Trophoblast cell (in vitro differentiated cells and primary cell): ENCODE results near the gene SP4.
A peak's percentile ranks its signal among the peaks of the same experiment; 100 is the strongest.
"Not testable (repeated sequence)": the region's sequence is repeated elsewhere in the genome, so short reads cannot be mapped to it uniquely, and the experiment has no call there.

Source experiments
- DNase-seq, 2 donors: peaks; one replicate each; pipeline ENCODE4 v3.0.0-alpha.2; 2016
- H2AFZ ChIP-seq: 2 replicates; pipeline ENCODE4 v1.6.1; 2013; ENCODE audit warnings: low read length, moderate library complexity, mild to moderate bottlenecking; ENCODE audit not compliant: insufficient read depth, poor library complexity
- H2AK5ac ChIP-seq: 2 replicates; pipeline ENCODE4 v1.6.1; 2013; ENCODE audit warnings: mild to moderate bottlenecking, low read length
- H2BK120ac ChIP-seq: 2 replicates; pipeline ENCODE4 v1.6.1; 2013; ENCODE audit warnings: low read length, mild to moderate bottlenecking, moderate library complexity; ENCODE audit not compliant: insufficient read depth, poor library complexity
- H2BK12ac ChIP-seq: 2 replicates; pipeline ENCODE4 v1.6.1; 2013; ENCODE audit warnings: mild to moderate bottlenecking, low read length, moderate library complexity
- H2BK5ac ChIP-seq: 2 replicates; pipeline ENCODE4 v1.6.1; 2013; ENCODE audit warnings: low read length, low read depth, moderate library complexity, mild to moderate bottlenecking; ENCODE audit not compliant: poor library complexity
- H3K14ac ChIP-seq: 2 replicates; pipeline ENCODE4 v1.6.1; 2013; ENCODE audit warnings: mild to moderate bottlenecking, low read length
- H3K18ac ChIP-seq: 2 replicates; pipeline ENCODE4 v1.6.1; 2013; ENCODE audit warnings: mild to moderate bottlenecking, low read length
- H3K23ac ChIP-seq: 2 replicates; pipeline ENCODE4 v1.6.1; 2013; ENCODE audit warnings: low read length
- H3K27ac ChIP-seq: 2 replicates; pipeline ENCODE4 v1.5.1; 2013; ENCODE audit warnings: low read depth, mild to moderate bottlenecking, inconsistent platforms, low read length, moderate library complexity
- H3K27me3 ChIP-seq: 2 replicates; pipeline ENCODE4 v1.6.1; 2013; ENCODE audit warnings: inconsistent platforms, mild to moderate bottlenecking, low read length, moderate library complexity; ENCODE audit not compliant: insufficient read depth
- H3K36me3 ChIP-seq, 2 experiments: 1 replicate in 1 of 2; 2 replicates in 1 of 2; pipeline ENCODE4 v1.6.1; 2013; ENCODE audit warnings: low read length in 2 of 2, mild to moderate bottlenecking in 2 of 2, moderate library complexity in 1 of 2; ENCODE audit not compliant: insufficient read depth in 2 of 2, control insufficient read depth in 1 of 2
- H3K4ac ChIP-seq: 2 replicates; pipeline ENCODE4 v1.6.1; 2013; ENCODE audit warnings: low read depth, mild to moderate bottlenecking, low read length, moderate library complexity
- H3K4me1 ChIP-seq, 2 experiments: 1 replicate in 1 of 2; 2 replicates in 1 of 2; pipeline ENCODE4 v1.6.1; 2013; ENCODE audit warnings: low read length in 2 of 2, mild to moderate bottlenecking in 2 of 2, moderate library complexity in 1 of 2; ENCODE audit not compliant: insufficient read depth in 2 of 2, control insufficient read depth in 1 of 2
- H3K4me2 ChIP-seq: 2 replicates; pipeline ENCODE4 v1.6.1; 2013; ENCODE audit warnings: inconsistent platforms, mild to moderate bottlenecking, low read length, moderate library complexity
- H3K4me3 ChIP-seq: 2 replicates; pipeline ENCODE4 v1.5.1; 2013; ENCODE audit warnings: mild to moderate bottlenecking, low read depth, low read length, inconsistent platforms
- H3K79me1 ChIP-seq: one replicate; pipeline ENCODE4 v1.6.1; 2013; ENCODE audit warnings: low read length
- H3K79me2 ChIP-seq: 2 replicates; pipeline ENCODE4 v1.6.1; 2013; ENCODE audit warnings: low read length, mild to moderate bottlenecking; ENCODE audit not compliant: control insufficient read depth, insufficient read depth, poor library complexity
- H3K9ac ChIP-seq: 2 replicates; pipeline ENCODE4 v1.6.1; 2013; ENCODE audit warnings: mild to moderate bottlenecking, low read length
- H3K9me3 ChIP-seq: 2 replicates; pipeline ENCODE4 v1.6.1; 2013; ENCODE audit warnings: low read depth, mild to moderate bottlenecking, control low read depth, inconsistent platforms, low read length; ENCODE audit not compliant: insufficient read depth
- H4K12ac ChIP-seq: 2 replicates; pipeline ENCODE4 v1.6.1; 2013; ENCODE audit warnings: low read depth, mild to moderate bottlenecking, low read length, moderate library complexity
- H4K8ac ChIP-seq: 2 replicates; pipeline ENCODE4 v1.6.1; 2013; ENCODE audit warnings: low read depth, mild to moderate bottlenecking, low read length, moderate library complexity
- H4K91ac ChIP-seq: one replicate; pipeline ENCODE4 v1.6.1; 2013; ENCODE audit warnings: low read depth, mild to moderate bottlenecking, low read length, moderate library complexity
- WGBS: extraction: QIAGEN DNeasy Blood & Tissue Kit; methylation state at CpG from one replicate; pipeline ENCODE4 v1.1.7; 2013; ENCODE audit warnings: missing lambda C conversion rate; ENCODE audit not compliant: insufficient read length, insufficient coverage; ENCODE audit errors: extremely low coverage; 5-methylcytosine and 5-hydroxymethylcytosine counted together

Gene SP4

GRCh38 chr7:21533646-21534045 lies 105.8 kb downstream of the SP4 start:
- H3K79me1 ChIP-seq, H3K4me2 ChIP-seq, DNase-seq, H3K23ac ChIP-seq, H3K36me3 ChIP-seq, H2BK12ac ChIP-seq, H2BK120ac ChIP-seq, H2AFZ ChIP-seq, H4K8ac ChIP-seq, H3K27ac ChIP-seq, H2BK5ac ChIP-seq, H4K12ac ChIP-seq, H3K4ac ChIP-seq, H4K91ac ChIP-seq, H3K18ac ChIP-seq, H3K4me1 ChIP-seq, H3K4me3 ChIP-seq, H3K14ac ChIP-seq, H3K27me3 ChIP-seq, H3K9me3 ChIP-seq, H3K9ac ChIP-seq, H3K79me2 ChIP-seq, H2AK5ac ChIP-seq: not testable (repeated sequence)

- not testable (repeated sequence) for H3K9ac ChIP-seq, H3K4me1 ChIP-seq, DNase-seq, H4K8ac ChIP-seq, H3K36me3 ChIP-seq, H4K91ac ChIP-seq, H3K27me3 ChIP-seq, H3K4ac ChIP-seq, H2BK5ac ChIP-seq, H3K9me3 ChIP-seq, H3K79me1 ChIP-seq, H3K79me2 ChIP-seq, H2BK12ac ChIP-seq, H2AK5ac ChIP-seq, H3K18ac ChIP-seq, H2AFZ ChIP-seq, H3K14ac ChIP-seq, H3K4me3 ChIP-seq, H2BK120ac ChIP-seq, H3K27ac ChIP-seq, H3K23ac ChIP-seq, H3K4me2 ChIP-seq, H4K12ac ChIP-seq
- no CpG with 5 or more reads among the region's 27 CpGs for WGBS
These were observed 108.7 kb downstream of the SP4 start for GRCh38 chr7:21536445-21537118.

GRCh38 chr7:21538936-21539495 lies 111.1 kb downstream of the SP4 start:
- Histone ChIP-seq H2BK5ac (no peak overlapping the region), H3K18ac (no peak overlapping the region), H4K12ac (no peak overlapping the region), H2BK12ac (no peak overlapping the region), H3K14ac (no peak overlapping the region), H3K79me2 (no peaks in the 10 kb centered on the region), H4K8ac (no peak overlapping the region), H3K23ac (no peak overlapping the region), H3K9ac (no peak overlapping the region), H2BK120ac (no peak overlapping the region), H3K27ac (no peak overlapping the region), H3K4me2 (no peak overlapping the region), H2AFZ (no peak overlapping the region), H3K27me3 (no peaks in the 10 kb centered on the region), H3K9me3 (peaks cover 3% of the 10 kb centered on the region), H3K4ac (no peak overlapping the region), H2AK5ac (no peak overlapping the region), H3K79me1 (no peaks in the 10 kb centered on the region), H3K4me3 (no peak overlapping the region), H4K91ac (no peak overlapping the region), H3K36me3 (no peaks in the 10 kb centered on the region), H3K4me1 (peaks cover 3 to 5% of the 10 kb centered on the region in 2 experiments)
- no peak for DNase-seq
- WGBS = no CpG with 5 or more reads among the region's 3 CpGs

GRCh38 chr7:21542891-21543527 lies 115.1 kb downstream of the SP4 start, which contains the start of gene DNAH11:
Gene DNAH11 (plus strand): TSS chr7:21543039. CDS start chr7:21543246, 207 bp downstream.
- H2BK12ac ChIP-seq = no peak within 1 kb of the TSS
- peak; percentile 25 to 67 for DNase-seq
- WGBS = no CpG with 5 or more reads among the region's 66 CpGs

More at GRCh38 chr7:21542891-21543527, 115.1 kb downstream of the SP4 start, which contains the start of gene DNAH11:
- no peak within 1 kb of the TSS for H3K27ac ChIP-seq
- H4K12ac ChIP-seq = no peak within 1 kb of the TSS
- no peaks in the 10 kb centered on the region for H3K79me2 ChIP-seq
- H2BK5ac ChIP-seq = no peak within 1 kb of the TSS
- no peak within 1 kb of the TSS for H4K8ac ChIP-seq
- H4K91ac ChIP-seq = no peak within 1 kb of the TSS
- H3K36me3 ChIP-seq = no peaks in the 10 kb centered on the region
- H3K4ac ChIP-seq = no peak within 1 kb of the TSS
- no peaks in the 10 kb centered on the region for H3K27me3 ChIP-seq
- H3K23ac ChIP-seq = no peak within 1 kb of the TSS
- peaks cover 3 to 5% of the 10 kb centered on the region in 2 experiments for H3K4me1 ChIP-seq
- peak within 1 kb of the TSS; percentile 72 for H3K4me3 ChIP-seq
- H2BK120ac ChIP-seq = no peak within 1 kb of the TSS
- H3K4me2 ChIP-seq = peak within 1 kb of the TSS; percentile 98
- peak within 1 kb of the TSS; percentile 57 for H3K9ac ChIP-seq
- peak within 1 kb of the TSS; percentile 58 for H2AFZ ChIP-seq
- peaks cover under 1% of the 10 kb centered on the region for H3K79me1 ChIP-seq
- H3K18ac ChIP-seq = no peak within 1 kb of the TSS
- peaks cover 3% of the 10 kb centered on the region for H3K9me3 ChIP-seq
- H3K14ac ChIP-seq = no peak within 1 kb of the TSS
- H2AK5ac ChIP-seq = no peak within 1 kb of the TSS
